Mesothelial cell of epicardium (in vitro differentiated cells): Measurements from ENCODE around the gene MSL2. TPM values are rescaled to one million over a fixed set of nuclear protein-coding genes. Genes with fewer than 3 reads are reported as not detected.
A peak's percentile ranks its signal among the peaks of the same experiment; 100 is the strongest.
"Not testable (repeated sequence)": the region's sequence is repeated elsewhere in the genome, so short reads cannot be mapped to it uniquely, and the experiment has no call there.

ENCODE experiments used
- DNase-seq, 2 experiments: peaks; one replicate each; pipeline ENCODE4 v3.0.0; 2021; ENCODE audit warnings: low spot score in 2 of 2; ENCODE audit not compliant: unreplicated experiment in 2 of 2
- H3K27ac Mint-ChIP-seq: 2 replicates; pipeline ENCODE4 v1.8.0; 2021; ENCODE audit warnings: mixed read lengths
- H3K27me3 Mint-ChIP-seq: 2 replicates; pipeline ENCODE4 v1.8.0; 2021; ENCODE audit warnings: low read depth, mixed read lengths
- H3K36me3 Mint-ChIP-seq: 2 replicates; pipeline ENCODE4 v1.8.0; 2021; ENCODE audit warnings: mixed read lengths
- H3K4me1 Mint-ChIP-seq: 2 replicates; pipeline ENCODE4 v1.8.0; 2021; ENCODE audit warnings: mixed read lengths
- H3K4me3 Mint-ChIP-seq: 2 replicates; pipeline ENCODE4 v1.8.0; 2021; ENCODE audit warnings: mild to moderate bottlenecking, moderate library complexity, mixed read lengths
- H3K9me3 Mint-ChIP-seq: 2 replicates; pipeline ENCODE4 v1.8.0; 2021; ENCODE audit warnings: mixed read lengths
- CTCF ChIP-seq: fragments of 200-600 bp; sonication (generic); IDR thresholded peaks from one replicate; pipeline ENCODE4 v1.5.0; 2021; ENCODE audit warnings: antibody characterized with exemption; ENCODE audit not compliant: unreplicated experiment
- total RNA-seq: library from RNA; stranded (reverse); gene quantifications from 3 replicates; pipeline ENCODE4 v1.2.1, GENCODE V29; 2021

MSL2 gene
- total RNA-seq, 1 donor from 2014 or later, result 43.2 TPM

DNA sequence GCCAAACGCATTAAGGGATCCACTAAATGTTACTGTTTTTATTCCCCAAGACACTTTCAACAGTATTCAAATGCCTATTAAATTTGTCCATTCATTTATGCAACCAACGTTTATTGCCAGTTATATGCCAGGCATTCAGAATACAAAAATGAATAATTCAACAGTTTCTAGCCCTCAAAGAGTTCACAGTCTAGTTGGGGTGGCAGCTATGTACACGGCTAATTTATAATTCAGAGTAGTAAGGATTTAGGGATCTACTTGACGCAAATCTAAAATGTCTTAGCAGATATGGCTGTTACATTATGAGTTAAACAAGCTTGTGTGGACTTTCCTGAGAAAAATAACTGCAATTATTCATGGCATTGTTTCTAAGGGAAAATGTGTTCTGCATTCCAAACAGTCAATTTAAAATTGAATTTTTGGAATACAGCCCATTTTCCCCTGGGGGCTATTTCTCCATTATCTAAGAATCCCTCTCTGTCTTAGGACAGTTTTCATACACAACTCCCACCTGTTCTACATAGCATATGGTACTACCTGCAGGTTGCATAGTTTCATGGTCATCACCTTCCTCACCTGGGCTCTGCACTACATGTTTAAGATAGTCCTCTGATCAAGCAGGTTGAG is 11.5 kb upstream of the MSL2 start:
- no peaks in the 10 kb centered on the region for H3K27me3 Mint-ChIP-seq
- no peaks in the 10 kb centered on the region for H3K9me3 Mint-ChIP-seq
- H3K27ac Mint-ChIP-seq, result peak overlapping the region; percentile 73
- peaks cover 15% of the 10 kb centered on the region for H3K4me1 Mint-ChIP-seq
- no peak overlapping the region for H3K4me3 Mint-ChIP-seq
- TF ChIP-seq CTCF, result no peak
- no peaks in the 10 kb centered on the region for H3K36me3 Mint-ChIP-seq
- no peak for DNase-seq

DNA sequence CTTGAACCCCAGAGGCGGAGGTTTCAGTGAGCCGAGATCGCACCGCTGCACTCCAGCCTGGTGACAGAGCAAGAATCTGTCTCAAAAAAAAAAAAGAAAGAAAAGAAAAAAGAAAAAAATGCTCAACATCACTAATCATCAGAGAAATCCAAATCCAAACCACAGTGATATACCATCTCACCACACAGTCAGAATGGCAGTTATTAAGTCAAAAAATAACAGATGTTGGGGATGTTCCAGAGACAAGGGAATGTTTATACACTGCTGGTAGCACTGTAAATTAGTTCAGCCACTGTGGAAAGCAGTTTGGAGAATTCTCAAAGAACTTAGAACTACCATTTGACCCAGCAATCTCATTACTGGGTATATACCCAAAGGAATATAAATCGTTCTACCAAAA is 3.1 kb upstream of the MSL2 start:
- H3K4me3 Mint-ChIP-seq, DNase-seq, H3K27me3 Mint-ChIP-seq, H3K36me3 Mint-ChIP-seq, H3K9me3 Mint-ChIP-seq, H3K27ac Mint-ChIP-seq: not testable (repeated sequence)
- peaks cover 15% of the 10 kb centered on the region for H3K4me1 Mint-ChIP-seq

DNA sequence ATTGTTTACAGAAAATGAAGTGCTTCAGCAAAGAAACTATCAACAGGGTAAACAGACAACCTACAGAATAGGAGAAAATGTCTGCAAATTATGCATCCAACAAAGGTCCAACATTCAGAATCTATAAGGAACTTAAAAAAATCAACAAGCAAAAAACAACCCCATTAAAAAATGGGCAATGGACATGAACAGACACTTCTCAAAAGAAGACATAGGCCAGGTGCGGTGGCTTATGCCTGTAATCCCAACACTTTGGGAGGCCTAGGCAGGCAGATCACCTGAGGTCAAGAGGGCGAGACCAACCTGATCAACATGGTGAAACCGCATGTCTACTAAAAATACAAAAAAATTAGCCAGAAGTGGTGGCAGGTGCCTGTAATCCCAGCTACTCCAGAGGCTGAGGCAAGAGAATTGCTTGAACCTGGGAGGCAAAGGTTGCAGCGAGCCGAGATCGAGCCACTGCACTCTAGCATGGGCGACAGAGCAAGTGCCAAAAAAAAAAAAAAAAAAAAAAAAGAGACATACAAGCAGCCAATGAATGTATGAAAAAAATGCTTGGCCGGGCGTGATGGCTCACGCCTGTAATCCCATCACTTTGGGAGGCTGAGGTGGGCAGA is 2.4 kb upstream of the MSL2 start:
- not testable (repeated sequence) for DNase-seq, H3K36me3 Mint-ChIP-seq, H3K27me3 Mint-ChIP-seq, H3K9me3 Mint-ChIP-seq, H3K4me3 Mint-ChIP-seq, H3K27ac Mint-ChIP-seq
- peaks cover 22% of the 10 kb centered on the region for H3K4me1 Mint-ChIP-seq

- no peak for TF ChIP-seq CTCF
- peak overlapping the region; percentile 98 for H3K27ac Mint-ChIP-seq
- H3K4me1 Mint-ChIP-seq, result peaks cover 35% of the 10 kb centered on the region
- peaks cover 3% of the 10 kb centered on the region for H3K36me3 Mint-ChIP-seq
- peaks cover 6% of the 10 kb centered on the region for H3K9me3 Mint-ChIP-seq
- peaks cover 2% of the 10 kb centered on the region for H3K27me3 Mint-ChIP-seq
- H3K4me3 Mint-ChIP-seq, result peak overlapping the region; percentile 93
- no peak for DNase-seq
These were observed 1.1 kb upstream of the MSL2 start for GRCh38 chr3:136197159-136197793.

DNA sequence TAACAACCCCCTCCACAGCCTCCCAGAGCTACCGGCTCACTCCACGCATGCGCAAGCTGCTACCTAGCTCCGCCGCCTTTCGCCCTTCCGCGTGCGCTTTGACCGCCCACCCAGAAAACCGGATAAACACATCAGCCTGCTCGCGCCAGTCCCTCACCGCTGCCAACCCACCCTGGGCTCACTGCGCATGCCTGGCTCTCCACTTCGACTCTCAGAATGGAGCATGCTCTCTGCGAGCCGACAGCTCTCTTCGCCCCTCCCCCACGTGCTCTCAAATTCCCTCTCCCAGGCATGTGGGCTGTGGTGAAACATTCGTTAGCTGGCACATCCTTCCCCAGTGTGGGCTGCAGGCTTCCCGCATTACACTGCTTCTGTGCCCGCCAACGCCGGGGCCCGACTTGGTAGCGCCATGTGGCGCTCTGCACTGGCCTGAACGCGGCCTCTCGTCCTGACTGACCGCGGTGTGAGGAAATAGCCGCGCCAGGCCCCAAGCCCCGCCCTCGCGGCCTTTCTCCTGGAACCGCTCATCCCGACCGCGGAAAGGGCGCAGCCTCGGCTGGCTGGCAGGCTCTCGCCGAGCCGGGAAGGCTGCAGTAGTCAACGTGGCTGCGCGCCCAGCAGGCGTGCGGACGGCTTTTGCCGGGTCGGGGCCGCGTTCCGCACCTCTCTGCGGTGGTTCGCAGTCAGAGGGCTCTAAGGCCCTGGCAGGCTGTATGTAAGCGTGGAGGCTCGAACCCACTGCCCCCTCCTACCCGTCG is 445 bp upstream of the MSL2 start:
- H3K27ac Mint-ChIP-seq, result peak overlapping the region; percentile 98
- DNase-seq, result peak; percentile 99 to 100
- TF ChIP-seq CTCF, result no peak

DNA sequence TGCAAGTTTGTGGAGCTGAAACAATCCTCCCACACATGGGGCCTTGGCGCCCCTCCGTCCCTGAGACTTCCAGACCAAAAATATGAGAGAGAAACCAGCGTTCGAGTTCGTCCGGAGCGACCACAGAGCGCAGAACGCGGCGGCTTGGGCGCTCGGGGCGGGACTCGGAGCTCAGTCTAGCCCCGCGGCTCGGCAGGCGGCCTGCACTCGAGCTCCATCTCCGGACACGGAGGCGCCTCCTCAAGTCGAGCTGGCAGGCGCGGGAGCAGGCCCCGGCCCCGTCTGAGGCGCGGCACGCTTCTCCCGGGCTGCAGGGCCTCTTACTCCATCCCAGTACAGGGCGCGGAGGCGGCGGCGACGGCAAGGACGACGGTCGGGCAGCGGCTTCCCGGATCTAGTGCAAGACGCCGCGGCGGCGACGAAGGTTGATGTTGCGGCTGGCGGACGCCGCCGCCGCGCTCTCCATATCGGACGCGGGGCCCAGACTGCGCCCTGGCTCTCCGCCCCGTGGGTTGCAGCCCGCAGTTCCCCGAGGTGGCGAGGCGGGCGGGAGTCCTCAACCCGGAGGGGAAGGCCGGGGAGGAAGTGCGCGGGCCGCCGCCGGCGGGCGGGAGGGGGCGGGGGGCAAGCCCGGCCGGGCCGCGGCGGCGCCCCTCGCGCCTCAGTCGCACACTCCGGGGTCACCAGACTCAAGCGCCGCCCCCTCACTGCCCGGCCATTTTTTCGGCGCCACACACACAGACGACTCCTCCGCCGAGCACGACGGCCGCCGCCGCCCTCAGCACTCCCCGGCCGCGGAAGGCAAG is 674 bp downstream of the MSL2 start:
- DNase-seq, result peak; percentile 53 to 73
- peak overlapping the region; percentile 99 for H3K27ac Mint-ChIP-seq
- H3K9me3 Mint-ChIP-seq, result peaks cover 6% of the 10 kb centered on the region
- TF ChIP-seq CTCF, result no peak
- peaks cover 2% of the 10 kb centered on the region for H3K27me3 Mint-ChIP-seq
- peaks cover 50% of the 10 kb centered on the region for H3K4me1 Mint-ChIP-seq
- peaks cover 7% of the 10 kb centered on the region for H3K36me3 Mint-ChIP-seq
- H3K4me3 Mint-ChIP-seq, result peak overlapping the region; percentile 93

More for the DNA sequence above, 445 bp upstream of the MSL2 start:
- Mint-ChIP-seq H3K4me1 (peaks cover 42% of the 10 kb centered on the region), H3K9me3 (peaks cover 6% of the 10 kb centered on the region), H3K27me3 (peaks cover 2% of the 10 kb centered on the region), H3K36me3 (peaks cover 3% of the 10 kb centered on the region), H3K4me3 (peak overlapping the region; percentile 93)
